GM03348 (cell line): Measurements from ENCODE around the gene PITPNC1.
A peak's percentile ranks its signal among the peaks of the same experiment; 100 is the strongest.

Experiments
- DNase-seq: peaks from one replicate; pipeline ENCODE4 v3.0.0; 2012; ENCODE audit warnings: low spot score

The PITPNC1 gene

GRCh38 chr17:67549820-67550219 is 172.7 kb downstream of the PITPNC1 start:
- no peak for DNase-seq

- DNase-seq: no peak
Observed at GRCh38 chr17:67554634-67555033, 177.6 kb downstream of the PITPNC1 start.

GRCh38 chr17:67555855-67556254 is 178.8 kb downstream of the PITPNC1 start:
- no peak for DNase-seq

DNA sequence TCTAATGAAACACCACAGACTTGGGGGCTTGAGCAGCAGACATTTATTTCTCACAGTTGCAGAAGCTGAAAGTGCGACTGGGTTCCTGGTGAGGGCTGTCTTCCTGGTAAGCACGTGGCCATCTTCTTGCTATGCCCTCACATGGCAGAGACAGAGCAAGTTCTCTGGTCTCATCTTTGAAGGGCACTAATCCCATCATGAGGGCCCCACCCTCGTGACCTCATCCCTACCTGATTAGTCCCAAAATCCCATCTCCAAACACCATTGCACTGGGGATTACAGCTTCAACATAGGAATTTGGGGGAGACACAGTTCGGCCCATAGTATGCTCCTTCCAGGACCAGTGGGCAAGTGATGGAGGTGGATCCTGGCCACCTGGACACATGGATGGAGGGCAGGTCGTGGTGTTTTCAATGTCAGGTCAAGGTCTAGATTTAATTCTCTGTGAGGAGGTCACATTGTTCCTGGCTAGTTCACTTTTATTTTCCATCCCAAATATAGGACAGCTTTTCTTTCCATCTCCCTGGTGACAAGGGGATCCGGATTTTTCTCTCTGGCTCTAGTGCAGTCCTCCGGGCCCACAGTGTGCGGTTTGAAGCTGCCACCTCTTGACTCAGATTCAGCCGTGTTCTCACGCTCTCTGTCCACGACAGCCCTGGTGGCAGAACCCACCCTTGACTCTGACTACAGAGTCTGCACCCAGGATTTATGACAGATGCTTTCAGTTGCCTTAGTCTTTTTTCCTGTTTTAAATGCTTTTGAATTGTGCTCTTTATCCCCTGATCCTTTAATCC is 180.2 kb downstream of the PITPNC1 start:
- DNase-seq: no peak

GRCh38 chr17:67557921-67558320 is 180.8 kb downstream of the PITPNC1 start:
- DNase-seq: no peak

GRCh38 chr17:67558740-67559380 is 181.8 kb downstream of the PITPNC1 start:
- DNase-seq: peak; percentile 40

DNA sequence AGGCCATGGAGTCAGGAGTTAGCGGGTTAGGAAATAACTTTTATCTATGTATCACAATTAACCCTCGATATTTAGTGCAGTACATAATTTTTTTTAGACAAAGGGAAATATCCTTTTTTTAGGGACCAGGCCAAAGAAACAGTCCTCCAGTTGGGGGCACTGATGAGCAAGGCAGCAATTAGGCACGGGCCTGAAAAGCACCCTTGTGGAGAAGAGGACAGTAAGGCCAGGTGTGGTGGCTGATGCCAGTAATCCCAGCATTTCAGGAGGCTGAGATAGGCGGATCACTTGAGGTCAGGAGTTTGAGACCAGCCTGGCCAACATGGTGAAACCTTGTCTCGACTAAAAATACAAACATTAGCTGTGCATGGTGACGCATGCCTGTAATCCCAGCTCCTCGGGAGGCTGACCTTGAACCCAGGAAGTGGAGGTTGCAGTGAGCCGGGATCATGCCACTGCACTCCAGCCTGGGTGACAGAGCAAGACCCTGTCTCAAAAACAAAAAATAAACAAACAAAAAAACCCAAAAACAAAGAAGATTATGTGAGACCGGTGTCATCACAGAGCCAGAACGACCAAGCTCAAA is 182.4 kb downstream of the PITPNC1 start:
- no peak for DNase-seq

DNA sequence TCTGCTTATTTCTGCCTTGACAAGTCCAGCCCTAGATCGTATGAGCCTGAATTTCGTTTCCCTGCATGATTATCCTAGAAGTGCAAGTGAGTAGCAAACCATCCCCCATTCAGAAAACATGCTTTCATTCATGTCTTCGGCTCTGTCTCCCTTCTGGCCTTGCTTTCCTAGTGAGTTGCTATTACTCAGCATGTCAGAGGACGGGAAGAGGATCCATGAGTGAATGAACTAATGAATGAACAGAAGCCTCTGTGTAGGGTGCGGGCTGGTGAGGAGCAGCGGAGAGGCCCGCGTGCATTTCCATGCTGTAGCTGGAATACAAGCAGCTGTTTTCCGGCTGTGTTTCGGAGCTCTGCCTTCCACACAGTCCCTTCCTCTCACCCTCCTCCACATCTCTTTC is 184.9 kb downstream of the PITPNC1 start:
- DNase-seq: no peak

- no peak for DNase-seq
Observed at GRCh38 chr17:67563692-67564228, 186.7 kb downstream of the PITPNC1 start.

DNA sequence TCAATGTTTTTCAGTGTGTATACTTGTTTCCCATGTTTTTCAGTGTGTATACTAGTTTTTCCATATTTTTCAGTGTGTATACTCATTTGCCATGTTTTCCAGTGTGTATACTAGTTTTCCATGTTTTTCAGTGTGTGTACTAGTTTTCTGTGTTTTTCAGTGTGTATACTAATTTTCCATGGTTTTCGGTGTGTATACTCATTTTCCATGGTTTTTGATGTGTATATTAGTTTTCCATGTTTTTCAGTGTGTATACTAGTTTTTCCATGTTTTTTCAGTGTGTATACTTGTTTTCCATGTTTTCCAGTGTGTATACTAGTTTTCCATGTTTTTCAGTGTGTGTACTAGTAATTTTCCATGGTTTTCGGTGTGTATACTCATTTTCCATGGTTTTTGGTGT is 188.0 kb downstream of the PITPNC1 start:
- DNase-seq: no peak

- no peak for DNase-seq
Observed at GRCh38 chr17:67566656-67567055, 189.6 kb downstream of the PITPNC1 start.

DNA sequence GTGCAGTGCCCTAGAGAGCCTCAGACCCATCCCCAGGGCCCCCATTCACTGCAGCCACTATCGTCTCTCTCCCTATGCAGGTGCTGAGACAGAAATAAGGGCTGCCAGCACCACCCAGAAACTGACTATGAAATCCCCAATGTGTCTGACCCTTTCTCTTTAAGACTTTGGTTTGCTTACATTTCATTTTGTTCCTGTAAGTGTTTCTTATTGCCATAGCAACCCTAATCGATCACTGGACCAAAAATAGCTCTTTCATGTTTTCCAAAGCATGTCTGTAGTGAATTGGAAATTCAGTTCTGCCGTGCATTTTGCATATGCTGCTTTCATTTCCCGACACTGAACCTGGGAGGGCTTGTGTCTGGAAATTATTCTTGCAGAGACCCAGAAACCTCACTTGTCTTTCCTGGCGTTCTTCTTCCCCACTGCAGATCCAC is 192.0 kb downstream of the PITPNC1 start:
- no peak for DNase-seq

- no peak for DNase-seq
Observed at GRCh38 chr17:67569873-67570272, 192.8 kb downstream of the PITPNC1 start.

DNA sequence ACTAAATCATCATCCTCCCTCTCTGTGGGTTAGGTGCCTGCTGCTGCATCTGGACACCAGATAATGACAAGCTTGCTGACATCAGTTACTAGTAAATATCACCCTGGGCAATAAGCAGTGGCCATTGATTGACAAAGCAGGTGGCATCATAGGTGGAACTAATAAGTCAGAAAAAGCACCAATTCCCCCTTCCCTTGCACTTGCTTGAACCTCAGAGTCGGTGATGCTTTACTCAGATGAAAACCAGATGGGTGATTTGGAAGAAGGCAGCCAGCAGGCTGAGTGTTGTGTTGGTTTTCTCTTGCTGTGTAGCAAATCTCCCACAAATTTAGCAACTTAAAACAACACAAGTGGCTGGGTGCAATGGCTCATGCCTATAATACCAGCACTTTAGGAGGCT is 193.7 kb downstream of the PITPNC1 start:
- no peak for DNase-seq

DNA sequence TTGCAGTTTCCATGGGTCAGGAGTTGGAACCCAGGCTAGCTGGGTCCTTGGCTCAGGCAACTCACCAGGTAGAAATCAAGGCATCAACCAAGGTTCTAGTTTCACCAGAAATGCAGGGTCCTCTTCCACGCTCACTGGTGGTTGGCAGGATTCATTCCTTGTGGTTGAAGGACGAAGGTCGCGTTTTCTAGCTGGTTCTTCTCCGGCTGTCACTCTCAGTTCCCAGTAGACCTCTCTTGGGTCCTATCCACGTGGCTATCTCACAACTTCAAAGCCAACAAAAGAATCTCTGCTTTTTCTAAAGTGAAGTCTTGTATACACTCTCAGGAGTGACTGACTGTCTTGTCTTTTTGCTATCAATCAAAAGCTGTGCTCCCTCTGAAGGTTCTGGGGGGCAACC is 194.4 kb downstream of the PITPNC1 start:
- DNase-seq: no peak

DNA sequence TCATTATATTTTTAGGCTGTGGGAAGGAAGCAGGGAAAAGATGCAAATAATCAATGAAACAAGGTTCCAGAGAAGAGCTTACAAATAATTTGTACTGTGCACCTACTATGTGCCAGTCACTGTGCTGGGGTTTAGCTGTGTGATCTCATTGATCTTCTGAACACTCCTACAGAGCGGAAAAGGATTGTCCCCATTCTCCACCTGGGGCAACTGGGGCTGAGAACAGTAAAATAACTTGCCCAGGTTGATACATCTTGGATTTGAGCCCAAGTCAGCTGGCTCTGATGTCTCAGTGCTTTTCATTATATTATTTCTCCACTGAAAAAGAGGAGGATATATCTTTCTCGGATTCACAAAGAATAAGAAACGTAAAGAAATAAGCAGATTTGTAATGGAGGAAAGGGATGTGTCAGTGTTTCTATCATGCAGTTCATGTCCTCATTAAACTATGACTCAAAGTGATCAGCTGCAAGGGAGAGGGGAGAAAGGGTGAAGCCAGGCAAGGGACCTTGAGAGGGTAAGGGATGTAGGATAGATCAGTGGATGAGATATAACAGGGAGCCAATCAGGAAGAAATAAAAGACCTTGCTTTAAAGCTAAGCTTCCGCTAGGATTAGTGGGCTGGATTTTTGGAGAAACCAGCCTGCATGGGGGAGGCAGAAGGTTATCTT is 197.0 kb downstream of the PITPNC1 start:
- no peak for DNase-seq

DNA sequence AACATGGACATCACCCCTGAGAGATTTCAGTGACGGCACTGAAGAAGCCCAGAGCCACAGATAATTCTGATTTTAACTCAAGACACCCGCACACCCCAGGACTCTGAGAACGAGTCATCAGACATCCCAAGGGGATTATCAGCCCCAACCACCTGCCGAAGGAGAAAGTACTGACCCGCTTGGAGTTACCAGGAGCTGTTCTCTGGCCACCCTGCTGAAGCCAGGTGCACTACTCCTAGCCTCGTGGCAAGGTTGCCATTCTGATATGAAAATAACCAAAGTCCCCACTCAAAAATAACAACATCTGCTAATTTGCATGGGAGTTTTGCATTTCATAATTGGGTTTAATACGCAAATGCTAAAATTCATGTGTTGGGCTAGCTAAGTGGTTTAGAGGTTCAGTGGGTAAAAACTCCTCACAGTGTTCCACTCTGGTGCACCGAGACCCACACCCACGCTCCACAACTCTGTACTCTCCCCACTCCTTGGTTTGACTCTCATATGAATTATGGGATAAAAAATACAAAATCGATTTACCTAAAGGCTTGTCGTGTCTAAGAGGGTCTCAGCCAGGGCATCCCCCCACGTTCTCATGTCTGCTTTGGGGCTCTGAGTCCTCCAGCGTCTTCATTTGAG is 197.7 kb downstream of the PITPNC1 start:
- DNase-seq: no peak

DNA sequence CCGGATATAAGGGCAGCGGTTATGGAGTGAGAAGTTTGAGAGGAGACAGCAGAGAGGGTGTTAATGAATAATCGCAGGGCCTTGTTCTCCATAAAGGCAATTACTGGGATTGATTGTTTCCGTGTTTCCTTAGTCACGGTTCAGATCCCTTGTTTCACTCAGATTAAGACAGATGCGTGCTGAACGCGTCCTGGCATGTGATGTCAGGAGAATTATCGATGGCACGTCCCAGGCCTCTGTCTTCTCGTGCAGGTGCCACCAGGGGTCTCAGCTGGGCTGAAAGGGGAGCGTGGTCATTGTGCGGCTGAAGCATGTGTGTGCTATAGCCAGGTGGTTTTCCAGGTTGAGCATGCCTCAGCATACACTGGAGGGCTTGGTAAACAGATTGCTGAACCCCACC is 198.2 kb downstream of the PITPNC1 start:
- no peak for DNase-seq

GRCh38 chr17:67576471-67577115 is 199.5 kb downstream of the PITPNC1 start:
- no peak for DNase-seq

GRCh38 chr17:67577429-67578141 is 200.5 kb downstream of the PITPNC1 start:
- no peak for DNase-seq

DNA sequence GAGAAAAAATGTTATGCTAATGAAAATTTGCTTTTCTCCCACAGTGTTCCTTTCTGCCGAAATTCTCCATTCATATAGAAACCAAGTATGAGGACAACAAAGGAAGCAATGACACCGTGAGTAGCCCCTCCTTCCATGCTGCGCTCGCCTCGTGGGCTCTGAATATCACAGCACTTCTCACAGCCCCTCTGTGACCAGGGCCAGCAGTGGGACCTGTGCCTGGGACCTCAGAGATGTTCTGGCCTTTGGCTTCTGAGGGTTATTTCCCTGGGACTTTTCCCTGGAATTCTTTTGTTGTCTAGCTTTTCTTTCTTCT is 201.0 kb downstream of the PITPNC1 start:
- no peak for DNase-seq
